A549 (cell line): ENCODE measurements around the gene HMCES. TPM values are rescaled to one million over a fixed set of nuclear protein-coding genes. Genes with fewer than 3 reads are reported as not detected.
"Not testable (repeated sequence)": the region's sequence is repeated elsewhere in the genome, so short reads cannot be mapped to it uniquely, and the experiment has no call there.

Source experiments
- ATAC-seq, 2 experiments: fragments of 200-7000 bp in 1 of 2; fragments of >200 bp in 1 of 2; cut with Nextera tagmentation in 1 of 2; cut with Tn5 transposase in 1 of 2; 3 replicates each; pipeline versions ENCODE4 v1.8.0 to v1.9.1; 2018 to 2020; ENCODE audit warnings: mild to moderate bottlenecking in 1 of 2, moderate library complexity in 1 of 2
- CTCF ChIA-PET: fragments of 300-600 bp; sonication (Branson Sonifier 250); formaldehyde crosslinking; extraction: SDS; loops from one replicate; lab custom pipeline; 2021; ENCODE audit warnings: antibody characterized with exemption, inconsistent platforms; lab: Yijun Ruan, JAX
- POLR2A ChIA-PET: fragments of 350-600 bp; formaldehyde crosslinking; extraction: SDS; loops from one replicate; lab custom pipeline; 2021; ENCODE audit warnings: antibody characterized with exemption, inconsistent platforms; lab: Yijun Ruan, JAX
- DNase-seq, 2 experiments: peaks; one replicate each; pipeline versions ENCODE4 v3.0.0 to v3.0.0-alpha.2; 2011 to 2016; ENCODE audit warnings: low read depth in 1 of 2, low spot score in 1 of 2
- FAIRE-seq: peaks from 2 replicates; lab custom pipeline; 2011; peaks lifted over from hg19 to GRCh38; lab: Jason Lieb, UNC
- H3K27ac ChIP-seq, 2 experiments: fragments of >200 bp; sonication (Bioruptor Twin); formaldehyde crosslinking; 3 replicates each; pipeline ENCODE4 v1.5.1; 2016 to 2017
- H3K4me1 ChIP-seq: fragments of >200 bp; sonication (Bioruptor Twin); formaldehyde crosslinking; 3 replicates; pipeline ENCODE4 v1.6.1; 2016
- H3K4me2 ChIP-seq: fragments of >200 bp; sonication (Bioruptor Twin); formaldehyde crosslinking; 3 replicates; pipeline ENCODE4 v1.6.1; 2016
- H3K4me3 ChIP-seq: fragments of >200 bp; sonication (Bioruptor Twin); formaldehyde crosslinking; 3 replicates; pipeline ENCODE4 v1.5.1; 2016
- H3K9me3 ChIP-seq: fragments of >200 bp; sonication (Bioruptor Twin); formaldehyde crosslinking; 3 replicates; pipeline ENCODE4 v1.6.1; 2016
- CHD2 ChIP-seq: fragments of 150-350 bp; IDR thresholded peaks from 2 replicates; pipeline ENCODE4 v1.6.1; 2014; ENCODE audit warnings: low read length; ENCODE audit not compliant: partially characterized antibody
- CHD4 ChIP-seq: fragments of 200-600 bp; sonication (generic); IDR thresholded peaks from 2 replicates; pipeline ENCODE4 v1.6.1; 2016; ENCODE audit warnings: antibody characterized with exemption, mild to moderate bottlenecking, borderline replicate concordance
- EHMT2 ChIP-seq: fragments of 200-600 bp; sonication (generic); IDR thresholded peaks from 2 replicates; pipeline ENCODE4 v1.6.1; 2016; ENCODE audit warnings: antibody characterized with exemption, low read depth, mild to moderate bottlenecking, moderate library complexity
- ESRRA ChIP-seq: fragments of 150-350 bp; IDR thresholded peaks from 2 replicates; pipeline ENCODE4 v1.6.1; 2014; ENCODE audit warnings: mild to moderate bottlenecking, low read length, borderline replicate concordance
- FOSL2 ChIP-seq, 2 experiments: fragments of 450-650 bp in 1 of 2; fragments of >200 bp in 1 of 2; sonication (Bioruptor Twin) in 1 of 2; formaldehyde crosslinking; IDR thresholded peaks; 2 replicates each; pipeline versions ENCODE4 v1.5.0 to v1.6.1; 2016 to 2020; ENCODE audit warnings: mild to moderate bottlenecking in 1 of 2, moderate library complexity in 1 of 2
- HDAC2 ChIP-seq: fragments of 200-600 bp; sonication (generic); IDR thresholded peaks from 2 replicates; pipeline ENCODE4 v1.6.1; 2016
- HOXB13 ChIP-seq: fragments of 250-450 bp; sonication (Bioruptor Pico); IDR thresholded peaks from 2 replicates; pipeline ENCODE4 v1.5.0; 2020; ENCODE audit warnings: low read depth, mild to moderate bottlenecking, moderate library complexity
- HOXB5 ChIP-seq: fragments of 250-450 bp; sonication (Bioruptor Pico); IDR thresholded peaks from 2 replicates; pipeline ENCODE4 v1.5.0; 2020; ENCODE audit warnings: mild to moderate bottlenecking, moderate library complexity
- MYC ChIP-seq: IDR thresholded peaks from 2 replicates; pipeline ENCODE4 v1.6.1; 2012; ENCODE audit warnings: mild to moderate bottlenecking, inconsistent platforms, low read length, improper control_type of control experiment, borderline replicate concordance
- POLR2A ChIP-seq: IDR thresholded peaks from 2 replicates; pipeline ENCODE4 v1.6.1; 2012; ENCODE audit warnings: mild to moderate bottlenecking, low read length
- RARB ChIP-seq: fragments of 250-450 bp; sonication (Bioruptor Pico); IDR thresholded peaks from 2 replicates; pipeline ENCODE4 v1.8.0; 2021; ENCODE audit warnings: mild to moderate bottlenecking, moderate library complexity
- SMC3 ChIP-seq: fragments of >200 bp; sonication (Bioruptor Twin); formaldehyde crosslinking; IDR thresholded peaks from 3 replicates; pipeline ENCODE4 v1.6.1; 2018; ENCODE audit warnings: inconsistent platforms
- TP53 ChIP-seq: fragments of 250-450 bp; sonication (Bioruptor Pico); IDR thresholded peaks from 2 replicates; pipeline ENCODE4 v1.5.0; 2021; ENCODE audit warnings: mild to moderate bottlenecking, moderate library complexity
- WGBS: methylation state at CpG from one replicate; pipeline ENCODE4 v1.1.6; 2017; ENCODE audit errors: missing lambda C conversion rate; 5-methylcytosine and 5-hydroxymethylcytosine counted together
- polyA plus RNA-seq, 4 experiments: library from polyadenylated mRNA; depleted of rRNA in 3 of 4; stranded (reverse); fragments of >200 nt; fragmentation: RNase III in 1 of 4; extraction: RNeasy Plus Mini Kit Qiagen cat#74134 plus additional on column Dnase treatment in 1 of 4; gene quantifications; 2 replicates in 3 of 4; 3 replicates in 1 of 4; pipeline ENCODE4 v1.2.3, GENCODE V29; 2011 to 2017
- TF ChIP-seq, protein P1 (sequence below): fragments of 150-350 bp; IDR thresholded peaks from 2 replicates; pipeline ENCODE4 v1.6.1; 2014; ENCODE audit warnings: low read depth, mild to moderate bottlenecking, low read length

The HMCES gene
- polyA plus RNA-seq, 2 of the 4 experiments (the other 2 are of a cell fraction), result 35.2 to 39.9 TPM

DNA sequence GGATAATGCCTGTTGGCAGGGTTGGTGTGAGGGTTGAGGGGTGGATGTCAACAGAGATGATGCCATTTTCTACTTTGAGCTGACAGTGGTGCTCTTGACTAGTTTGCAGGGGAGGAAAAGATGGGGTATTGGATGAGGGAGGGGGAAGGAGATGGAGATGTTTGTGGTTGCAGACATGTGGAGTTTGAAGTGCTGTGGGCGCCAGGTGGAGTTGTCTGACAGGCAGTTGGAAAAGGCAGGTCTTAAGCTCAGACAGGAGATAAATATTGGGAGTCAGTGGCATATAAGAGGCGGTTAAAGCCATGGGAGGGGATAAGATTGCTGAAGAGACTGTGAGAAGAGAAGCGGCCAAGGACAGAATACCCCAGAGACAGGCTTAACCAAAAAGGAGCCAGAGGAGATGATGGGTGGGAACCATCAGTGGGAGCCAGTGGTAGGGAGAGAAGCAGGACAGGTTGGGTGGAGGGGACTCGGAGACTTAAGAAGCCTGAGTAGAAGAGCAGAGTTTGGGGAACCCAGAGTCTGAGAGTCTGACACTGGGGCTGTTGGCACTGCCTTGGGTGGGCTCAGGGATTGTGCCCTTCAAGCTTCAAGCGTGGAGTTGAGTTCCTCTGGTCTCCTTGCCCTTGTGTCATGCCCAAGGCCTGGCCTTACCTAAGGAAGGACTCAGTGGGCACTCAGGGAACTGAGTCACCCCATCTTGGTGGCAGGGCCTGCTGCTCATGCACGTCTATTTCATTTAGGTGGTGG, 15.3 kb upstream of the HMCES start:
- FAIRE-seq, result no peak
- H3K4me3 ChIP-seq, result no peak overlapping the region
- no peak overlapping the region for H3K27ac ChIP-seq
- no peaks in the 10 kb centered on the region for H3K4me1 ChIP-seq
- CTCF ChIA-PET, result interaction anchor here (0.9 to 1.8 kb wide), 2 partner anchors 17 to 54 kb away, joined by 3 to 6 read pairs; no protein-coding TSS in a partner anchor
- TF ChIP-seq HOXB5 (CRISPR knock-in tag), result no peak
- no peak for TF ChIP-seq TP53 (CRISPR knock-in tag)
- POLR2A ChIA-PET, result no interaction called here
- no peak overlapping the region for H3K4me2 ChIP-seq
- no peak for ATAC-seq
- DNase-seq, result no peak
- 94% methylated on average over 6 of the region's 6 CpGs for WGBS
- no peaks in the 10 kb centered on the region for H3K9me3 ChIP-seq

GRCh38 chr3:129264994-129265393, 13.7 kb upstream of the HMCES start:
- H3K4me3 ChIP-seq, FAIRE-seq, H3K4me1 ChIP-seq, H3K27ac ChIP-seq, ATAC-seq, H3K4me2 ChIP-seq, DNase-seq, H3K9me3 ChIP-seq: not testable (repeated sequence)
- WGBS, result 91% methylated on average over 6 of the region's 6 CpGs
- ChIA-PET POLR2A (interaction anchor here (1.1 kb wide), 1 partner anchor 51 kb away, joined by 4 read pairs; a partner anchor contains a TSS), CTCF (interaction anchor here (0.7 to 2.7 kb wide), 3 partner anchors 9 to 81 kb away, joined by 3 to 7 read pairs (median 3); partner anchors contain the start of gene CNBP)

GRCh38 chr3:129266651-129267050, 12.0 kb upstream of the HMCES start:
- no peak overlapping the region for H3K27ac ChIP-seq
- H3K4me2 ChIP-seq, result no peak overlapping the region
- FAIRE-seq (no peak), ATAC-seq (no peak), DNase-seq (no peak)
- WGBS, result 88% methylated on average over 4 of the region's 4 CpGs
- TF ChIP-seq, protein P1, sequence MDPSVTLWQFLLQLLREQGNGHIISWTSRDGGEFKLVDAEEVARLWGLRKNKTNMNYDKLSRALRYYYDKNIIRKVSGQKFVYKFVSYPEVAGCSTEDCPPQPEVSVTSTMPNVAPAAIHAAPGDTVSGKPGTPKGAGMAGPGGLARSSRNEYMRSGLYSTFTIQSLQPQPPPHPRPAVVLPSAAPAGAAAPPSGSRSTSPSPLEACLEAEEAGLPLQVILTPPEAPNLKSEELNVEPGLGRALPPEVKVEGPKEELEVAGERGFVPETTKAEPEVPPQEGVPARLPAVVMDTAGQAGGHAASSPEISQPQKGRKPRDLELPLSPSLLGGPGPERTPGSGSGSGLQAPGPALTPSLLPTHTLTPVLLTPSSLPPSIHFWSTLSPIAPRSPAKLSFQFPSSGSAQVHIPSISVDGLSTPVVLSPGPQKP, result no peak
- TF ChIP-seq HDAC2, result no peak
- H3K4me1 ChIP-seq, result no peaks in the 10 kb centered on the region
- H3K4me3 ChIP-seq, result no peak overlapping the region
- CTCF ChIA-PET, result interaction anchor here (2.7 to 3.0 kb wide), 2 partner anchors 11 to 21 kb away, joined by 7 to 11 read pairs; no protein-coding TSS in a partner anchor
- H3K9me3 ChIP-seq, result no peaks in the 10 kb centered on the region
- POLR2A ChIA-PET, result no interaction called here

- ChIA-PET POLR2A (no interaction called here), CTCF (interaction anchor here (3.0 kb wide), 1 partner anchor 23 kb away, joined by 11 read pairs; no protein-coding TSS in a partner anchor)
- FAIRE-seq, result no peak
- Histone ChIP-seq H3K9me3 (no peaks in the 10 kb centered on the region), H3K27ac (no peak overlapping the region), H3K4me1 (no peaks in the 10 kb centered on the region), H3K4me3 (no peak overlapping the region), H3K4me2 (no peak overlapping the region)
- WGBS, result 100% methylated on average over 2 of the region's 4 CpGs
- no peak for DNase-seq
- TF ChIP-seq MYC (no peak), HOXB13 (no peak), POLR2A (no peak), RARB (CRISPR knock-in tag) (no peak), EHMT2 (no peak), FOSL2 (IDR thresholded peaks at IDR 0.05) (no peak), FOSL2 (CRISPR knock-in tag; IDR thresholded peaks at IDR 0.05) (no peak), CHD2 (no peak), SMC3 (no peak), ESRRA (no peak), CHD4 (no peak)
- TF ChIP-seq, protein P1, result no peak
- ATAC-seq, result no peak
Measured at GRCh38 chr3:129268396-129268795, 10.3 kb upstream of the HMCES start.
